HUES48 (cell line): Measurements from ENCODE around the gene PIK3R5.

Source experiments
- H3K27ac ChIP-seq: one replicate; pipeline ENCODE4 v1.7.0; 2013; ENCODE audit warnings: low read depth, low read length, inconsistent platforms
- H3K27me3 ChIP-seq: 2 replicates; pipeline ENCODE4 v1.6.1; 2013; ENCODE audit warnings: mild to moderate bottlenecking, low read length; ENCODE audit not compliant: control insufficient read depth, insufficient read depth
- H3K36me3 ChIP-seq: 2 replicates; pipeline ENCODE4 v1.6.1; 2013; ENCODE audit warnings: low read length; ENCODE audit not compliant: control insufficient read depth, insufficient read depth
- H3K4me1 ChIP-seq: 2 replicates; pipeline ENCODE4 v1.6.1; 2013; ENCODE audit warnings: mild to moderate bottlenecking, low read length; ENCODE audit not compliant: control insufficient read depth, insufficient read depth
- H3K4me3 ChIP-seq: 2 replicates; pipeline ENCODE4 v1.5.1; 2013; ENCODE audit warnings: mild to moderate bottlenecking, low read depth, low read length
- H3K9ac ChIP-seq: 2 replicates; pipeline ENCODE4 v1.6.1; 2013; ENCODE audit warnings: mild to moderate bottlenecking, low read depth, low read length, moderate library complexity
- H3K9me3 ChIP-seq: 2 replicates; pipeline ENCODE4 v1.6.1; 2013; ENCODE audit warnings: low read length; ENCODE audit not compliant: control insufficient read depth, insufficient read depth

PIK3R5 gene

GRCh38 chr17:8836821-8837562 is 128.5 kb downstream of the PIK3R5 start:
- Histone ChIP-seq H3K36me3 (no peaks in the 10 kb centered on the region), H3K27ac (no peak overlapping the region), H3K9me3 (no peaks in the 10 kb centered on the region), H3K9ac (no peak overlapping the region), H3K4me1 (no peaks in the 10 kb centered on the region), H3K4me3 (no peak overlapping the region), H3K27me3 (no peaks in the 10 kb centered on the region)

GRCh38 chr17:8835631-8836364 is 129.7 kb downstream of the PIK3R5 start:
- Histone ChIP-seq H3K9ac (no peak overlapping the region), H3K27ac (no peak overlapping the region), H3K27me3 (no peaks in the 10 kb centered on the region), H3K36me3 (no peaks in the 10 kb centered on the region), H3K9me3 (no peaks in the 10 kb centered on the region), H3K4me1 (no peaks in the 10 kb centered on the region), H3K4me3 (no peak overlapping the region)

- H3K27me3 ChIP-seq: no peaks in the 10 kb centered on the region
- no peak overlapping the region for H3K27ac ChIP-seq
- no peaks in the 10 kb centered on the region for H3K36me3 ChIP-seq
- H3K4me3 ChIP-seq: no peak overlapping the region
- no peak overlapping the region for H3K9ac ChIP-seq
- H3K4me1 ChIP-seq: no peaks in the 10 kb centered on the region
- no peaks in the 10 kb centered on the region for H3K9me3 ChIP-seq
Observed at GRCh38 chr17:8835106-8835505, 130.4 kb downstream of the PIK3R5 start.

- Histone ChIP-seq H3K27ac (no peak overlapping the region), H3K4me1 (peaks cover under 1% of the 10 kb centered on the region; the same call in 1 of the 2 replicates), H3K36me3 (no peaks in the 10 kb centered on the region), H3K27me3 (no peaks in the 10 kb centered on the region), H3K9ac (no peak overlapping the region), H3K9me3 (no peaks in the 10 kb centered on the region), H3K4me3 (no peak overlapping the region)
Observed at GRCh38 chr17:8832711-8833352, 132.7 kb downstream of the PIK3R5 start.

- H3K9ac ChIP-seq: no peak overlapping the region
- no peak overlapping the region for H3K4me3 ChIP-seq
- peaks cover 2% of the 10 kb centered on the region; the same call in 1 of the 2 replicates for H3K4me1 ChIP-seq
- no peak overlapping the region for H3K27ac ChIP-seq
- H3K9me3 ChIP-seq: no peaks in the 10 kb centered on the region
- H3K27me3 ChIP-seq: no peaks in the 10 kb centered on the region
- no peaks in the 10 kb centered on the region for H3K36me3 ChIP-seq
Observed at GRCh38 chr17:8831234-8831849, 134.2 kb downstream of the PIK3R5 start.

GRCh38 chr17:8830141-8830540 is 135.4 kb downstream of the PIK3R5 start:
- peaks cover 2% of the 10 kb centered on the region; the same call in 1 of the 2 replicates for H3K4me1 ChIP-seq
- H3K9me3 ChIP-seq: no peaks in the 10 kb centered on the region
- no peak overlapping the region for H3K9ac ChIP-seq
- no peak overlapping the region for H3K27ac ChIP-seq
- no peaks in the 10 kb centered on the region for H3K27me3 ChIP-seq
- H3K4me3 ChIP-seq: no peak overlapping the region
- no peaks in the 10 kb centered on the region for H3K36me3 ChIP-seq

- H3K27ac ChIP-seq: no peak overlapping the region
- H3K36me3 ChIP-seq: no peaks in the 10 kb centered on the region
- H3K9ac ChIP-seq: no peak overlapping the region
- no peak overlapping the region for H3K4me3 ChIP-seq
- H3K4me1 ChIP-seq: peaks cover 2% of the 10 kb centered on the region; the same call in 1 of the 2 replicates
- no peaks in the 10 kb centered on the region for H3K27me3 ChIP-seq
- H3K9me3 ChIP-seq: 0 out of 2 replicates have a peak, but pooled peaks cover 2% of the 10 kb centered on the region
Observed at GRCh38 chr17:8829036-8829941, 136.2 kb downstream of the PIK3R5 start.
